GM19467 (cell line): ENCODE results near the gene GPR153.
A peak's percentile ranks its signal among the peaks of the same experiment; 100 is the strongest.

Experiments used
- ATAC-seq: cut with Tn5 transposase; IDR thresholded peaks from one replicate; pipeline ENCODE4 v1.9.1; 2021; ENCODE audit warnings: mild to moderate bottlenecking, moderate library complexity; ENCODE audit not compliant: unreplicated experiment

GPR153 gene

GRCh38 chr1:6251233-6251632 is 9.7 kb downstream of the GPR153 start:
- no peak for ATAC-seq

GRCh38 chr1:6249739-6250689 is 10.9 kb downstream of the GPR153 start:
- no peak for ATAC-seq

GRCh38 chr1:6248932-6249738 is 11.8 kb downstream of the GPR153 start:
- ATAC-seq = no peak

- no peak for ATAC-seq
These were observed 12.6 kb downstream of the GPR153 start for GRCh38 chr1:6248161-6248776.

GRCh38 chr1:6247651-6248050 is 13.2 kb downstream of the GPR153 start:
- ATAC-seq = no peak

- peak; percentile 57 for ATAC-seq
These were observed 14.1 kb downstream of the GPR153 start for GRCh38 chr1:6246497-6247467.

- ATAC-seq = no peak
These were observed 14.9 kb downstream of the GPR153 start for GRCh38 chr1:6245869-6246496.

GRCh38 chr1:6245086-6245868 is 15.6 kb downstream of the GPR153 start:
- ATAC-seq = no peak

GRCh38 chr1:6244401-6245049 is 16.4 kb downstream of the GPR153 start:
- no peak for ATAC-seq

- no peak for ATAC-seq
These were observed 16.9 kb downstream of the GPR153 start, which contains the start of gene HES3 for GRCh38 chr1:6243993-6244392. TSS of gene HES3 (plus strand) at chr1:6244179. CDS start at chr1:6244366, 187 bp downstream.

- ATAC-seq = no peak
These were observed 17.7 kb downstream of the GPR153 start for GRCh38 chr1:6243053-6243834.

GRCh38 chr1:6241887-6242740 is 18.8 kb downstream of the GPR153 start:
- no peak for ATAC-seq

- no peak for ATAC-seq
These were observed 19.6 kb downstream of the GPR153 start for GRCh38 chr1:6241107-6241886.

- ATAC-seq = no peak
These were observed 20.7 kb downstream of the GPR153 start for GRCh38 chr1:6239950-6240768.

GRCh38 chr1:6239213-6239752 is 21.6 kb downstream of the GPR153 start:
- no peak for ATAC-seq
